GM12878 (cell line): Measurements from ENCODE around the gene CIAPIN1. TPM values are rescaled to one million over a fixed set of nuclear protein-coding genes. Genes with fewer than 3 reads are reported as not detected.

ENCODE experiments used
- BCL11A ChIP-seq: IDR thresholded peaks from 2 replicates; pipeline ENCODE4 v1.6.1; 2011; ENCODE audit warnings: low read depth, low read length
- CHD2 ChIP-seq: IDR thresholded peaks from 2 replicates; pipeline ENCODE4 v1.6.1; 2011; ENCODE audit warnings: low read depth, low read length, improper control_type of control experiment, borderline replicate concordance
- FOXK2 ChIP-seq: fragments of 450-650 bp; IDR thresholded peaks from 2 replicates; pipeline ENCODE4 v1.6.1; 2017; ENCODE audit warnings: mild to moderate bottlenecking, moderate library complexity
- GABPA ChIP-seq: IDR thresholded peaks from 2 replicates; pipeline ENCODE4 v1.6.1; 2014; ENCODE audit warnings: antibody characterized with exemption, low read depth, mild to moderate bottlenecking, inconsistent platforms
- MEF2A ChIP-seq: IDR thresholded peaks from 2 replicates; pipeline ENCODE4 v1.6.1; 2011; ENCODE audit warnings: low read depth, mild to moderate bottlenecking, low read length, moderate library complexity; ENCODE audit not compliant: insufficient read depth
- NFYA ChIP-seq: IDR thresholded peaks from 2 replicates; pipeline ENCODE4 v1.6.1; 2011; ENCODE audit warnings: low read depth, mild to moderate bottlenecking, low read length, improper control_type of control experiment, borderline replicate concordance
- NKRF ChIP-seq: fragments of 450-650 bp; conservative IDR thresholded peaks from 2 replicates; pipeline ENCODE4 v1.6.1; 2017; ENCODE audit warnings: mild to moderate bottlenecking, moderate library complexity
- NR2C2 ChIP-seq: IDR thresholded peaks from 2 replicates; pipeline ENCODE4 v1.6.1; 2011; ENCODE audit warnings: borderline replicate concordance, low read depth; ENCODE audit not compliant: control insufficient read depth, insufficient read length
- RFX5 ChIP-seq: IDR thresholded peaks from 2 replicates; pipeline ENCODE4 v1.6.1; 2011; ENCODE audit warnings: low read depth, low read length, improper control_type of control experiment
- SUPT20H ChIP-seq: IDR thresholded peaks from 2 replicates; pipeline ENCODE4 v1.6.1; 2011; ENCODE audit warnings: low read depth, mild to moderate bottlenecking, low read length, moderate library complexity, borderline replicate concordance; ENCODE audit not compliant: control insufficient read depth
- ZBTB11 ChIP-seq: fragments of 450-650 bp; formaldehyde crosslinking; IDR thresholded peaks from 2 replicates; pipeline ENCODE4 v1.5.0; 2022; ENCODE audit warnings: mild to moderate bottlenecking, missing genetic modification characterization
- polyA plus RNA-seq, 11 experiments: library from polyadenylated mRNA; depleted of rRNA in 4 of 11; unstranded in 6 of 11; stranded (reverse) in 5 of 11; fragments of >200 nt; fragmentation: Nextera tagmentation in 4 of 11; fragmentation: Illumina TruSeq in 1 of 11; extraction: Ambion mirVana in 4 of 11; extraction: Trizol in 1 of 11; gene quantifications; 1 replicate in 1 of 11; 2 replicates in 10 of 11; pipeline versions ENCODE4 v1.2.1 to v1.2.3, GENCODE V29; 2011 to 2016; ENCODE audit warnings: inconsistent platforms in 2 of 11, missing spikeins in 2 of 11, low read depth in 1 of 11
- total RNA-seq, 4 experiments: library from RNA; depleted of rRNA in 3 of 4; stranded (reverse); fragments of >200 nt in 3 of 4; fragmentation: Illumina TruSeq in 1 of 4; extraction: Trizol in 1 of 4; gene quantifications; 2 replicates each; pipeline versions ENCODE4 v1.2.1 to v1.2.3, GENCODE V29; 2013 to 2021
- TF ChIP-seq, protein P1 (sequence below): fragments of 150-350 bp; IDR thresholded peaks from 2 replicates; pipeline ENCODE4 v1.6.1; 2014; ENCODE audit warnings: mild to moderate bottlenecking, low read depth, low read length
- TF ChIP-seq, protein P2 (sequence below): IDR thresholded peaks from 2 replicates; pipeline ENCODE4 v1.6.1; 2012; ENCODE audit warnings: low read depth, low read length, improper control_type of control experiment
- TF ChIP-seq, protein P3 (sequence below): fragments of 450-650 bp; IDR thresholded peaks from 2 replicates; pipeline ENCODE4 v1.6.1; 2017; ENCODE audit warnings: borderline replicate concordance
- TF ChIP-seq, protein P4 (sequence below): IDR thresholded peaks from 2 replicates; pipeline ENCODE4 v1.6.1; 2011; ENCODE audit warnings: low read depth, mild to moderate bottlenecking, low read length, moderate library complexity, borderline replicate concordance; ENCODE audit errors: extremely low read depth

The CIAPIN1 gene
- total and polyA plus RNA-seq, 10 of the 15 experiments (the other 5 are each of a cell fraction or from before 2014, with no cell fraction given) = 46.2 to 150 (median 54.3) TPM

DNA sequence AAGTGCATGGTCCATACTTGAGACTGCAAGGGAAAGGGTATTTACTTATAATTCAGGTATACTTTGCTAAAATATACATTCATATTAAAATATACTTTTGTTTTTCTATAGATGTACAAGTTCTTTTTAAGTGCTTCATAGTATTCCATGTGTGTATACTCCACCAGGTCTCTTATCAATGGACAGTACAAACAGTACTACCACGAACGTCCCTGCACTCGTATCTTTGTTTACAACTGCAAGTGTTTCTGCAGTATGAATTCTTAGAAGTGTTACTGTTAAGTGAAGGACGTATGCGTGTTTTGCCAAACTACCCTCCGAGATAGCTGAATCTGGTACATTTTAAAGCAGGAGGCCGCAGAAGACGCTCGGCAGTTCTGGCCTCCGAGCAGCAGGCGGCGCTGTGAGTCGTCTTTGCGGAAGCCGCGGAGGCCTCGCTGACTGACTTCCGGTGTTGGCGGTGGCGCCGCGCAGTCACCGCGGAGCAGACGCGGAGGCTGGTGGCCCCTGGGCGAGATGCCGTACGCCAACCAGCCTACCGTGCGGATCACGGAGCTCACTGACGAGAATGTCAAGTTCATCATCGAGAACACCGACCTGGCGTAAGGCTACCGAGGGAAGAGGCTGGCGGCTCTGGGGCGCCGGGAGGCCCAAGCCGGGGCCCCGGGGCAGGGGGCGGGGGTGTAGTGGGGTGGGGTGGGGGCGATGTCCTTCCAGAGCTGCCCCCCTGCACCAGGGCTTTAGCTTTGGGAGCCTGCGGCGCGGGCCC lies 15.2 kb upstream of the CIAPIN1 start, which contains the start of gene POLR2C (continued):
- TF ChIP-seq SUPT20H (no peak), RFX5 (no peak), CHD2 (peak; percentile 41; the same call in 1 of the 2 replicates), NKRF (peak; percentile 70), NR2C2 (no peak), BCL11A (no peak), NFYA (no peak), MEF2A (0 out of 2 replicates have a peak, but pooled peaks have one; percentile 50), ZBTB11 (CRISPR knock-in tag) (no peak), GABPA (peak; percentile 96), FOXK2 (no peak)
- TF ChIP-seq, protein P1, sequence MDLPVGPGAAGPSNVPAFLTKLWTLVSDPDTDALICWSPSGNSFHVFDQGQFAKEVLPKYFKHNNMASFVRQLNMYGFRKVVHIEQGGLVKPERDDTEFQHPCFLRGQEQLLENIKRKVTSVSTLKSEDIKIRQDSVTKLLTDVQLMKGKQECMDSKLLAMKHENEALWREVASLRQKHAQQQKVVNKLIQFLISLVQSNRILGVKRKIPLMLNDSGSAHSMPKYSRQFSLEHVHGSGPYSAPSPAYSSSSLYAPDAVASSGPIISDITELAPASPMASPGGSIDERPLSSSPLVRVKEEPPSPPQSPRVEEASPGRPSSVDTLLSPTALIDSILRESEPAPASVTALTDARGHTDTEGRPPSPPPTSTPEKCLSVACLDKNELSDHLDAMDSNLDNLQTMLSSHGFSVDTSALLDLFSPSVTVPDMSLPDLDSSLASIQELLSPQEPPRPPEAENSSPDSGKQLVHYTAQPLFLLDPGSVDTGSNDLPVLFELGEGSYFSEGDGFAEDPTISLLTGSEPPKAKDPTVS = no peak
- TF ChIP-seq, protein P2, sequence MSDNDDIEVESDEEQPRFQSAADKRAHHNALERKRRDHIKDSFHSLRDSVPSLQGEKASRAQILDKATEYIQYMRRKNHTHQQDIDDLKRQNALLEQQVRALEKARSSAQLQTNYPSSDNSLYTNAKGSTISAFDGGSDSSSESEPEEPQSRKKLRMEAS = no peak
- TF ChIP-seq, protein P3, sequence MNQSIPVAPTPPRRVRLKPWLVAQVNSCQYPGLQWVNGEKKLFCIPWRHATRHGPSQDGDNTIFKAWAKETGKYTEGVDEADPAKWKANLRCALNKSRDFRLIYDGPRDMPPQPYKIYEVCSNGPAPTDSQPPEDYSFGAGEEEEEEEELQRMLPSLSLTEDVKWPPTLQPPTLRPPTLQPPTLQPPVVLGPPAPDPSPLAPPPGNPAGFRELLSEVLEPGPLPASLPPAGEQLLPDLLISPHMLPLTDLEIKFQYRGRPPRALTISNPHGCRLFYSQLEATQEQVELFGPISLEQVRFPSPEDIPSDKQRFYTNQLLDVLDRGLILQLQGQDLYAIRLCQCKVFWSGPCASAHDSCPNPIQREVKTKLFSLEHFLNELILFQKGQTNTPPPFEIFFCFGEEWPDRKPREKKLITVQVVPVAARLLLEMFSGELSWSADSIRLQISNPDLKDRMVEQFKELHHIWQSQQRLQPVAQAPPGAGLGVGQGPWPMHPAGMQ = no peak
- TF ChIP-seq, protein P4, sequence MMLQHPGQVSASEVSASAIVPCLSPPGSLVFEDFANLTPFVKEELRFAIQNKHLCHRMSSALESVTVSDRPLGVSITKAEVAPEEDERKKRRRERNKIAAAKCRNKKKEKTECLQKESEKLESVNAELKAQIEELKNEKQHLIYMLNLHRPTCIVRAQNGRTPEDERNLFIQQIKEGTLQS = no peak
